OCI-LY1 (cell line): Measurements from ENCODE around the gene SDR42E1.

Experiments used
- CTCF ChIP-seq: fragments of 200-600 bp; sonication (generic), shearing (Covaris generic); IDR thresholded peaks from 2 replicates; pipeline ENCODE4 v1.5.1; 2017; ENCODE audit warnings: mild to moderate bottlenecking, antibody characterized with exemption, low read length, moderate library complexity, mixed read lengths
- EZH2 ChIP-seq: fragments of 200-600 bp; sonication (generic), shearing (Covaris generic); IDR thresholded peaks from 2 replicates; pipeline ENCODE4 v1.8.0; 2017; ENCODE audit warnings: borderline replicate concordance, mixed run types, mild to moderate bottlenecking, antibody characterized with exemption, low read length, moderate library complexity, mixed read lengths

DNA sequence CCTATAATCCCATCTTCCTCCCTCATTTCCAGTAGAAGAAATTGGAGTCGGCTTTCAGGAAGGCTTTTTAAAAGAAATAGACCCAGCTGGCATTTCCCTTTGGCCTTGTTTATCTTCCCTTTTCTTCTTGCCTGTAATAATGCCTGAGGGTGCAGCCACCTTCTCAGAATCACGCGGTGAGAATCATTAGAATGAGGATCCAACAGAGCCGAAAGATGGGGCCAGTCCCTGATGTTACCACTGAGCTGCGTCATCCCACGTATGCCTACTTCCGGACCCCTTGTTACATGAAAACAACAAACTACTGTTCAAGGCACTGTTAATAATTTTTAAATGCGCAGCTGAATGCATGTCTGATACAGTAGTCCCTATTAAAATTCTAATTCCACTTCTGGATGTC lies 24.1 kb downstream of the SDR42E1 start:
- TF ChIP-seq CTCF (no peak), EZH2 (no peak)
